Activated effector memory CD4-positive, alpha-beta T cell treated with Interleukin-2 at 50 U/mL for 16 hours (primary cell): ENCODE results near the gene AGXT.

ENCODE experiments used
- DNase-seq: peaks from one replicate; pipeline ENCODE4 v3.0.0-alpha.2; 2020

Gene AGXT

DNA sequence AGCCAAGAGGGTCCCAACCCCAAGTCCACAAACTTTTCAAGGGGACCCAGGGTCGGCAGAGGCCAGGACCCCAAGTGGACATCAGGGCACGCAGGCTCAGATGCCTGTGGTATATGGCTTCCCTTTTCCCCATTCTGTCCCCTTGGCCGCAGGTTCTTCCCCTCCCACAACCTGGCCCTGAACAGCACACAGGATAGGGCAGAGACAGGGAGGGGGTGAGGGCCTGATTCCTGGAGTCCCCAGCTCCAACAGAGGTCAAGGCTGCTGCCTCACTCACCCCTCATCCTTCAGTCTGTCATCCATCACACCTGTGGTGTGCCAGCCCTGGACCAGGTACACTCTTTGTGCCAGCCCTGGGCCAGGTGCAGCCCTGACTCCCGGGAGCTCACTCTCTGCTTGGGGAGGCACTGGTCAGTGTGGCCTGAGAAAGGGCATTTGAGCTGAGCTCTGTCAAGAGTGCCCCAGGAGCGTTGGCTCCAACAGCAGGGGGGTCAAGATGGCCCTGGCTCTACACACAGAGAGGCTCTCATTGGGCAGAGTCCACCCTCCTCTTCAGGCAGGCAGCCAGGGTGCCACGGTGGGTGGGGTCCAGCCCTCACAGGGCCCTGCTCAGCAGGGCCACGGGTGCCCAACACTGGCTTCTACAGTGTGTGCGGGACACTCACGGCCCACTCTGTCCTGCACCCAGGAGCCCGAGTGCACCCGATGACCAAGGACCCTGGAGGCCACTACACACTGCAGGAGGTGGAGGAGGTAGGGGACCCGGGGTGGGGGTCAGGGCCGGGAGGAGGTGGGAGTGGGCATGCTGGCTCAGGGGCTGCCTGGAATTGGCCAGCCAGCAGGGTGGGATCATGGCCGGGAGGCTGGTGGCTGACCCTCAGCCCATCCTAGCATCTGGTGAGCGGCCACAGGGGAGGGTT lies 1.6 kb downstream of the AGXT start:
- no peak for DNase-seq

DNA sequence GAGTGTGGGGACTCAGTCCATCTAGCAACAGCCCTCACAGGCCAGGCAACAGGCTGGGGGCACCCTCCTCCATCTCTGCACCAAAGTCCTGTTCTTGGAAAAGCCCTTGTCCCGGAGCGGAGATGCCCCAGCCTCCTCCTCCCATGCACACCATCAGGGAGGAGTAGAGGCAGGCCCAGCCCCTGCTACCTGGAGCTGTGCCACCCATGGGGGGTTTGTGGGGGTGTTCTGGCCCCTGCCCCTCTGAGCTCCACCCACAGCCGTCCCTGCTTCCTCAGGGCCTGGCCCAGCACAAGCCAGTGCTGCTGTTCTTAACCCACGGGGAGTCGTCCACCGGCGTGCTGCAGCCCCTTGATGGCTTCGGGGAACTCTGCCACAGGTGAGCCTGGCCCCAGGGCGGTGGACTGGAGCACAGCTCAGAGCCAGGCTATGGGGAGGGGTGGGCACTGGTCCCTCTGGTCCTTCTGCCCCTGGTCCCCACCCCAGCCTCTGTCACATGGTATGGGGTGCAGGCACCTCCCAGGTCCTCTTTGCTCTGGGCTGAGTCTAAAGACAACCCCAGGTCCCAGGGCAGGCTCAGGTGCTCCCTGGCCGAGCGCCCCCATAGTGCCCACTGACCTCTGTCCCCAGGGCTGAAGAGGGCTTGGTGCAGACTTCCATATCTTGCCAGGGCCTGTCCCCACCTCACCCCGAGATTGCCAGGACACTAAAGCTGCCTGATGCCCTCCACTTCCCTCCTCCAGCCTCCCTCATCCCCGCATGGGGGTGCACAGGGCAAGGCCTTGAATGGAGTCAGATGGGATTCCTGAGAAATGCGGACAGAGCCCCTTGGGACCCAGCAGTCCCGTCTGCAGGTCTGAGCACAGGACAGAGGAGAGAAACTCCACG lies 2.7 kb downstream of the AGXT start:
- no peak for DNase-seq

DNA sequence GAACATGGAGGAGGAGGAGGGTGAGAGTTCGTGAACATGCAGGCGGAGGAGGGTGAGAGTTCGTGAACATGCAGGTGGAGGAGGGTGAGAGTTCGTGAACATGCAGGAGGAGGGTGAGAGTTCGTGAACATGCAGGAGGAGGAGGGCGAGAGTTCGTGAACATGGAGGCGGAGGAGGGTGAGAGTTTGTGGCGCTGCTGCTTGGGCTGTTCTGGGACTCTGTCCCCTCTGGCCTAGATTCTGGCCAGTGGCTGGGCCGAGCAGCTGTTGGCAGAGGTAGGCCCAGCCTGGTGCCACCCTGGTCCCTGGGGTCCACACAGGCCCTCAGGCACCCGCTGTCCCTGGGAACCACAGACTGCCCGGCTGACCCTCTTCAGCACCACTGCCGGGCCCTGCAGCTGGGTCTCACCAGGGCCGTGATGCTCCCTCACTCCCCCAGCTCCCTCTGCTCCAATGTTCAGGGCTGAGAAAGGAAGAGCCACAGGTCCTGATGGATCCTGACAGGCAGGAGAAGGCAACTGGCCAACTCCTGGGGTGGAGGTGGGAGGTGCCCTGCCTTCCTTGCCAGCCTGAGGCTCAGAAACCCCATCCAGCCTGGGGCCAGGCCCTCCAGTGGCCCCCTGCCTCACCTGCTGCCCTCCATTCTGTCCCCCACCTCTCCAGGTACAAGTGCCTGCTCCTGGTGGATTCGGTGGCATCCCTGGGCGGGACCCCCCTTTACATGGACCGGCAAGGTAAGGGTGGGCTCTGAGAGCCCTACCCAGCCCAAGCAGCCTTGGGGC lies 3.9 kb downstream of the AGXT start:
- no peak for DNase-seq

DNA sequence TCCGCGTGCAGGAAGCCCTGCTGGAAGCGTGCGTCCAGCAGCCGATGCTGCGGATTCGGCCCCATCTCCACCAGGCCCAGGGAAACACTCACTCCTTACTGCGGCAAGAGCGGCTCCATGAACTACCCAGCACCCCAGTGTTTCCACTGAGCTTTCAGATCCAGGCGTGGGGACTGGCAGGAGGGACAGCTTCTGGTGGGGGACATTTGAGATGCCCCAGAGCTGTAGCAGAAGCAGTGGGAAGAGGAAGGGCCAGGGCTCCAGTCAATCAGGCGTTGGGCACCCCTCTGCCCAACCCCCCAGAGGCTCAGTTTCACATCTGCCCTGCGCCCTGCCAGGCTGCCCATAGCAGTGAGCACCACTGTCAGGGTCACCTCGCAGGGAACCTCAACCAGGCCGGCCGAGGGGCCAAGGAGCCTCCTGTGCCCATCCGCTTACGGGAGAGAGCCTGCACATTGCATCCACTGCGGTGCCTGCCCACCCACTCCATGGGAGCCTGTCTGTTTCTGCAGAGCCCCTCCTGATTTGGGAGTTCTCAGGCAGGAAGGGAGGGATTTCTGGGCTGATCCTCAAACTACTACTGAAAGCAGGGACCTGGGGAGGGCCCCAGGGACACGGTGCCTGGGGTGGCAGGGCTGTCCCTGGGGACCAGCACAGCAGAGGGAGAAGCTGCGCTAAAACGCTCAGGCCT lies 4.6 kb downstream of the AGXT start:
- DNase-seq: no peak

DNA sequence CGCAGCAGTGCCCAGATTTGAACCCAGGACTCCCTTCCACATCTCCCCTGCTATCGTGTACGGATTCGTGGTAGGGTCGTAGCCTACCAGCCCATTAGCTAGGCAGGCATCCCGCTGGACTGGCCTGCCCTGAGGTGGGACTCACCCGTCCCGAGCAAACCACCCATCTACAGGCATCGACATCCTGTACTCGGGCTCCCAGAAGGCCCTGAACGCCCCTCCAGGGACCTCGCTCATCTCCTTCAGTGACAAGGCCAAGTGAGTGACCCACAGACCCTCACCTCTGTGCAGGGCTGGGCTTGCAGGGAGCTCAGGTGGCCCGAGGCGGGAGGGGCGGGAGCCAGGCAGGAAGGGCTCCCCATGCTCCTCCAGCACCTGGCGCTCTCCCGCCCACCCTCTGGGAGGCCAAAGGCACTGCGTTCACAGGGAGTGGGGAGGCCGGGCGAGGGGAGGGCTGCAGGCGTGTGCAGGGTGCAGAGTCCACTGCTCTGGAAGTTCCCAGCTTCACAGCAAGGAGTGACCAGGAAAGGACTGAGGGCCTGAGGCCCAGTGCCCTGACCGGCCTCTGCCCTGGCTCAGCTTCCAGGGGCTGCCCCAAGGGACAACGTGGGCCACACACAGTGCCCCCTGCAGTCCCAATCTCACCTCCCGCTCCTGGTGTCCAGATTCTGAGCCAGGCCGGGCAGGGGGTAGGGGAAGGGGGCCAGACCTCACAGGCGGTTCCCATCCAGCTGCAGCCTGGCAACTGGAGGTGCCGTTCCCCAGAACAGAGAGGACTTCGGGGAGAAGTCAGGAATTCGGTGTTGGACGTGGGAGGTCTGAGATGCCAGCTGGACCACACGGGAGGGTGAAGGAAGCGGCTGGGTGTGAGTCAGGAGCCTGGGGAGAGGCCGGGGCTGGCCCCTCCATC lies 5.4 kb downstream of the AGXT start:
- no peak for DNase-seq

DNA sequence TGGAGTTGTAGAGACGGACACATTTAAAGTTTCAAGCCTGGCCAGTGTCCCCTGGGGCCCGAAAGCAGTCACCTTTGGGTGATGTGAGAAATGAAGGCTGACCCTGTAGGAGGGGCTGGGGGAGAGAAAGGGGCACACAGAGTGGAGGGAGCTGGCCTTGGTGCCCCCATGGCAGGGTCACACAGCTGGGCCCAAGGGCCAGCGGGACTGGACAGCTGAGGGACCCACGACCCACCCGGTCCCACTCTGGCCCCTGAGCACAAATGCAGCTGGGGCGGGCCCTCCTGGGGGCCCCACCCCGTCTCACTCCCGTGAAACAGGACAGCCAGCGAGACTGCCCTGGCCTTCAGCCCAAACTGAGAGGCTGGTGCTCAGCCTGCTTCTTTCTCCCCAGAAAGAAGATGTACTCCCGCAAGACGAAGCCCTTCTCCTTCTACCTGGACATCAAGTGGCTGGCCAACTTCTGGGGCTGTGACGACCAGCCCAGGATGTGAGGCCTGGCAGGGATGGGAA lies 6.1 kb downstream of the AGXT start:
- DNase-seq: no peak

DNA sequence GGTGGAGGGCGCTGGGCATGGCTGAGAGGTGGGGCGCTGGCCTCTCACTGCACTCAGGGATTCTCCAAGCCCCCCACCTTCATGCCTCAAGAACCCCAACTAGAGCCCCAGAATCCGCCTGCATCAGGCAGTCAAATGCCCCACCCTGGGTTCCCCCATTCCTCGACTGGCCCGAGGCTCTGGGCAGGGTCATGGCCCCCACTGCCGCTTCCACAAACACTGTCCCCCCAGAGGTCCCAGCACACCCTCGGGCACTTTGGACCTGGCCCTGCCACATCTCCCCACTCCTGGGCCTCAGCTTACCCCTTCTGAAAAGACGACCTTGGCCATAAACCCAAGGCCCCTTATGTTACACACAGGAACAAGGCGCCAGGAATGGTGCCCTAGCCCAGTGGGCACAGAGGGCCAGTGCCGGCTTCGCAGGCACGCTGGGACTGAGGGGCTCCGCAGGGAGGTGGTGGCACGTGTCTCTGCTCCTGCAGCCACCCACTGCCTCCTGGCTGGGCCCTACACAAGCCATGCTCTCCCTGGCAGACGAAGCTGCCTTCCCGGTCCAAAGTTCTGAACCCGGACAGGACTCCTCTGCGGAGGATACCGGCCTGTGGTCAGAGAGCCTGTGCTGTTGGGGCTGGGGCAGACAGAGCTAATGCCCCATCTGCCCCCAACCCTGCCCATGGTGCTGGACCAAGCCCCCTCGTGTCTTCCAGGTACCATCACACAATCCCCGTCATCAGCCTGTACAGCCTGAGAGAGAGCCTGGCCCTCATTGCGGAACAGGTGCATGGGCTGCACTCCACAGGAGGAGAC lies 6.8 kb downstream of the AGXT start:
- no peak for DNase-seq

DNA sequence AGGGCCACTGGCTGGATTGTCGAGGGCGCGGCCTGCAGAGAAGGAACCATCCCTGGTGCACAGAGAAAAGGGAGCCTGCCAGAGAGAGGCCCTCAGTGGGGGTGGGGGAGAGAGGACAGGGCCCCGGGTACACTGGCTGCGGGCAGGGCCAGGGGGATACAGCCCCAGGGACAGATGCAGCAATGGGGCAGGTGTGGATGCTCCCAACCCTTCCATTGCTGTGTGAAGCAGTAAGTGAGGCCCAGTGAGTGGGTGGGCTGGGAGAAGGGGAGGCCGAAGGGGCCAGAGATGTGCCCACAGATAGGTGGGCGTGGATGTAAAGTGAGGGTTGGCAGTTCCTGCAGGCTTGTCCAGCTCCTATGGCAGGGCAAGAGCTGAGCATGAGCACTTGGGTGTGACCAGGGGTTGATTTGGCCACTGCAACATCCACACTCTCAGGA lies 7.4 kb downstream of the AGXT start:
- DNase-seq: no peak

DNA sequence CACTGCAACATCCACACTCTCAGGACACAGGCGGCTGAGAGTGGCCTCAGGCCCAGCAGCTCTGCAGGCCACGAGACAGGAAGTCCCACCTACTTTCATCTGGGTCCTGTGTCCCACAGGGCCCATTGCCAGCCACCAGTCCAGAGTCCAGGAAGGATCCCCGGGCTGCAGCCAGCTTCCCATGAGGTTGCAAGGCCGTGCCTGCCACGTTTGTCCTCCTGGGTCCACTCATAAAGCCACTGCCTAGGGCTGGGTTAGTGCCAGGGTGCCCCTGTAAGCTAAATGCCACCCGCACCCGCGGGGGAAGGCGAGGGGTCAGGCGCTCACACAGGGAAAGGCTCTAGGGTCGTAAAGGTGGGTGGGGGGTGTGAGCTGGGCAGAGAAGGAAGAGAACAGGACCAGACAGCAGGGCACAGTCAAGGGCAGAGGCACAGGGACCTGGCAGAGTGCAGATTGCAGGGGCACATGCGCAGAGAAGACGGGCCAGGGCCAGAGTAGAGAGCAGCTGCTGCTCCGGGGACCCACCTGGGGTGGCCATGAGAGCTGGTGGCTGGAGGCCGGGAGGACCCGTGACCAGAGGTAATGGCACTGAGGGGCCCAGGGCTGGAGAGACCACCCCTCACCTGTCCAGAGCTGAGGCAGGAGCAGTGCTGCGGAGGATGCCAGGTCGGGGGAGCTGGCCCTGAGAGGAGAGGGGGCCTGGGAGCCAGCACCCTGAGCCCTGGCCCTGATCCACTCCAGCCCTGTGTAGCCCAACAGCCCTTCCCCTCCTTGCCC lies 8.0 kb downstream of the AGXT start:
- DNase-seq: no peak

DNA sequence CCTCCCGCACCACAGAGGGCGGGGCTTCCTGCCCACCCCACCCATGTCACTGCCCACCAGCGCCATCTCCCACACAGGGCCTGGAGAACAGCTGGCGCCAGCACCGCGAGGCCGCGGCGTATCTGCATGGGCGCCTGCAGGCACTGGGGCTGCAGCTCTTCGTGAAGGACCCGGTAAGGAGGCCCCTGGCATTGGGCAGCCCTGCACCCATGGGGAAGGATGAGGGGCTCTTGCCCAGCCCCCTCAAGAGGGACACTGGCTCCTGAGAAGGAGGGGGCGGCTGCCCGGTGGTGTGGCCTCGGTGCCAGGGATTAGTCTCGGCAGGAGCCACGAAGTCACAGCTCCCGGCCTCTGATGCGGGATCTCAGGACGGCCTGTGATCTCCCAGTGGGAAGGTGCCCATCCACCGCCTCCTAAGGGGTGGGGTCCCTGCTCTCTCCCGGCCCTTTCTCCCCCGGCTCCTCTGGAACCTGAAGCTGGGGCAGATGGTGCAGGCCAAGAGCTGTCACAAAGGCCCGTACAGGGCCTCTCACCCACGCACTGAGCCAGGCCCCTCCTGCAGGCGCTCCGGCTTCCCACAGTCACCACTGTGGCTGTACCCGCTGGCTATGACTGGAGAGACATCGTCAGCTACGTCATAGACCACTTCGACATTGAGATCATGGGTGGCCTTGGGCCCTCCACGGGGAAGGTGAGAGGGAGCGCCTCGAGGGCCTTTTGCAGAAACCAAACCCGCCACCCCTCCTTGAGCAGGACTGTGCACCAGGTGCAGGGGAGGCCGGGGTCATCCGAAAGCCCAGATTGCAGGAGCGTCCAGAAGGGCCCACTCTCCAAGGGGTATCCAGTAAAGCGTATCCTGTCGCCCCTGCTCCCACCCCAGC lies 9.1 kb downstream of the AGXT start:
- DNase-seq: no peak

DNA sequence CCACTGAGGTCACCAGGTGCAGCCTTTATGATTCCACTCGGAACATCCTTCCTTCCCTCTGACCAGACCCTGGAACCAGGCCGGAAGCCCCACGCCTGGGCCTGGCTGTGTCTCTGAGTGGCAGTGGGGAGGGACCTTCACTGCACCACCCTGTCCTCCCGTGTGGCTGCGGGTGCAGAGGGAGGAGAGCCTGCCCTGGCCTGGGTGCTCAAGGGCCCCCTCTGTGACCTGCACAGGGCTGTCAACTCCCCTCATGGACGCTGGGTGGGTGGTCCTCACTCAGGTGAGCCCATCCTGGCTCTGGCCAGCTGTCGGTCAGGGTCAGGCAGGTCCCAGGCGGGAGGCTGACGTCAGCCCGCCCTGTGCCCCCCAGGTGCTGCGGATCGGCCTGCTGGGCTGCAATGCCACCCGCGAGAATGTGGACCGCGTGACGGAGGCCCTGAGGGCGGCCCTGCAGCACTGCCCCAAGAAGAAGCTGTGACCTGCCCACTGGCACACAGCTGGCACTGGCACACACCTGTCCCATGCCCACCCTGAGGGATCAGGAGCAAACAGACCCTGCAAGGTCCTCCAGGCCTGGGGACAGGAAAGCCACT lies 9.8 kb downstream of the AGXT start:
- DNase-seq: no peak

DNA sequence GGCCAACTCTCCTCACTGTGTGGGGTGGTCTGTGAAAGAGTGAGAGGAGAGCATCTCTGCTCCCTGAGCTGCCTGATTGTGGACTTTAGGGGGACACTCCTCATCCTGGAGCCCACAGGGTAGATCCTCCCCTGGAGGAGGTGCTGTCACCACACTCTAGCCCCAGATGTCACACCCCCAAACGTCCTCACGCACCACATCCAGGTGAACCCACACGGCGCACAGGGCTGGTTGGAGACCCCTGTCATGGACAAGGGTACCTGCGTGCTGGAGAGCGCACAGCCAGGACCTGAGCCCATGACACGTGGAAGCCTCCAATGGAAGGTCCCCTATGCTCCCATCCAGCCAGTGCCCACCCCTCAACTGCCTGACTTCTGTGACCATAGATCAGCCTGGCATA lies 10.5 kb downstream of the AGXT start:
- no peak for DNase-seq

DNA sequence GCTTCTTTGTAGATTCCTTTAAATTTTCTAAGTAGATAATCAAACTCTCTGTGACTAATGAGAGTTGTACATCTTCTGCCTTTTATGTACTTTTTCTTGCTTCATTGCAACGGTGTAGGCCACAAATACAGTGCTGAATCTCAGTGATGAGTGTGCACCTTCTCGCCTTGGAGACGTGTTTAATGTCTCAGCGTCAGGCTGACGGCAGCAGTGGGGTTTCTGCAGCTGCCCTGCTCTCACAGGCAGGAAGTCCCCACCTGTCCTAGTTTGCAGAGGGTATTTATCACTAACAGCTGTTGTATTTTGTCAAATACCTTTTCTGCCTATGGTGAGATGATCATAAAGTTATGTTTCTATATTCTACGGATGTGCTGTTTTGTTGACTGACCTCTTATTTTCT lies 13.3 kb downstream of the AGXT start:
- no peak for DNase-seq

DNA sequence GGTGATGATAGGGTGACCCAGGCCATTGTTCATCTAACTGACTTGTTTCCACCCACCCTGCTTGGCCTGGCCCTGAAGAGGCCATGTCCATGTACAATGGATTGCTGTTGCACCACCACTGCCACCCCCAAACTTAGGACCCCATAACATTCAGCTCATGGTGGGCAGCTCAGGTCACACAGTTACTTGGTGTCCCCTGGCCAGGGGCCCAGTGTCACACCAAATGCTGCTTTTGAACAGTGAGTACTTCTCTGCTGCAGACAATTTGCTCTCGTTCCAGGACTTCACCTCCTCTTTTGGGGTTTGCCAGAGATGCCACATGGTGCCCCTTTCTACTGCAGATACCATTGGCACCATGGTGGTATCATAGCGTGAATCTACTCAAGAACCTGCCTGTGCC lies 15.6 kb downstream of the AGXT start:
- no peak for DNase-seq

DNA sequence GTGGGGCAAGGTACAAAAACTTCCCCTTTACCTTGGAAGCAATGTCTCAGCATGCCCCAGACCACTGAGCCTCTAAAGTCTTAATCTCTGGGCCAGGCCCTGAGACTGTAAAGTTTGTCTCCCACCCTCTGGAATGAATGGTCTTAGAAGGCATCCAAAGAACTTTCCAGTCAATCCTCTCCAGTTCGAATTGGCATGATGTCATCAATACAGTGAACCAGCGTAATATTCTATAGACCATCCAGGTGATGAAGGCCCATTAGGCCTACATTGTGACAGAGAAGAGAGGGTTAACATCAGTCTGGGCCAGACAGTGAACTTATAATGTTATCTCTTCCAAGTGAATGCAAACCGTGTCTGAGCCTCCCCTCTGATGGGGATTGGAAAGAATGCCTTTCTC lies 16.1 kb downstream of the AGXT start:
- no peak for DNase-seq

DNA sequence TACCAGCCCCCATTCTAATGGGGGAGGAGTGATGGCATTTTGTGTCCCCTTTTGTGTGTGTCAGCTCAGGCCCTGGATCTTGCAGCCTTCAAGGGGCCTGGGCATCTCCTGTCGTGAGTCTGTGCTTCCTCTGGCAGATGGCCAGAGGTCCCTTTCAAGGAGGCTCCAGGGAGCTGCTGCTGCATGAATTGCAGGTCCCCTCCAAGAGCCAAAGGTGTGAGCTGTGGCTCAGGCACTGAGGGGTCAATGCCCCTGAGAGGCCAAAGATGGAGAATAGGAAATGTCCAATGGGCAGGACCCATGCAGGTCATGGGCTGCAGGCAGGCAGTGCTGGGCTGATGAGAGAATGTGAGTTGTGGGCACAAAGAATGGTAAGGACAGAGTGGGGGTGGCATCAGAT lies 16.9 kb downstream of the AGXT start:
- DNase-seq: no peak

DNA sequence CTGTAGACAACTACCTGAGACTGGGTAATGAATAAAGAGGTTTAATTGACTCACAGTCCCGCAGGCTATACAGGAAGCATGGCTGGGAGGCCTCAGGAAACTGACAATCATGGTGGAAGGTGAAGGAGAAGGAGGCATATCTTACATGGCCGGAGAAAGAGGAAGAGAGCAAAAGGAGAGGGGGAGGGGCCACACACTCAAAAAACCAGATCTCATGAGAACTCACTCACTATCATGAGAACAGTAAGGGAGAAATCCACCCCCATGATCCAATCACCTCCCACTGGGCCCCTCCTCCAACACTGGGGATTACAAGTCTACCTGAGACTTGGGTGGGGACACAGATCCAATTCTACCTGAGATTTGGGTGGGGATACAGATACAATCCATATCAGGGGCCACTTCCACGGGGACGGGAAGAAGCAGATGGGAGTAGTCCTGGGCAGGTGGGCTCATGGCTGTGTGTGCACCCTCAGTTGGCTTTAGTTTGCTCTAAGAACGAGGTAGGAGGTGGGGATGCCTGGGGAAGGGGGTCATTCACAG lies 17.5 kb downstream of the AGXT start:
- no peak for DNase-seq
